CD14-positive monocyte (primary cell): Measurements from ENCODE around the gene LRRC3. TPM values are rescaled to one million over a fixed set of nuclear protein-coding genes. Genes with fewer than 3 reads are reported as not detected.

Experiments used
- DNase-seq, 3 donors: peaks; one replicate each; pipeline ENCODE4 v3.0.0-alpha.2; 2011 to 2022
- H2AFZ ChIP-seq: 2 replicates; pipeline ENCODE4 v1.6.0; 2012; ENCODE audit warnings: mild to moderate bottlenecking, low read depth, low read length, inconsistent platforms; ENCODE audit not compliant: insufficient read depth, poor library complexity, severe bottlenecking
- H3K27ac ChIP-seq, 2 donors: 1 replicate in 1 of 2; 2 replicates in 1 of 2; pipeline ENCODE4 v1.5.1; 2012 to 2013; ENCODE audit warnings: low read length in 2 of 2, control low read depth in 1 of 2, inconsistent platforms in 1 of 2, low read depth in 1 of 2, mild to moderate bottlenecking in 1 of 2
- H3K27me3 ChIP-seq, 2 donors: one replicate each; pipeline versions ENCODE4 v1.6.0 to v1.6.1; 2011 to 2013; ENCODE audit warnings: low read length in 2 of 2; ENCODE audit not compliant: control insufficient read depth in 2 of 2, insufficient read depth in 2 of 2
- H3K36me3 ChIP-seq, 2 donors: replicated peaks in 1 of 2; 1 replicate in 1 of 2; 2 replicates in 1 of 2; pipeline versions ENCODE4 v1.5.1 to v1.6.1; 2012 to 2013; ENCODE audit warnings: low read length in 2 of 2, control low read depth in 1 of 2, inconsistent platforms in 1 of 2, mild to moderate bottlenecking in 1 of 2; ENCODE audit not compliant: insufficient read depth in 2 of 2, control insufficient read depth in 1 of 2
- H3K4me1 ChIP-seq, 2 donors: 1 replicate in 1 of 2; 2 replicates in 1 of 2; pipeline versions ENCODE4 v1.5.1 to v1.6.1; 2012 to 2013; ENCODE audit warnings: low read length in 2 of 2, control low read depth in 1 of 2, inconsistent platforms in 1 of 2, mild to moderate bottlenecking in 1 of 2, moderate library complexity in 1 of 2; ENCODE audit not compliant: insufficient read depth in 2 of 2, control insufficient read depth in 1 of 2
- H3K4me2 ChIP-seq: replicated peaks from 2 replicates; pipeline ENCODE3; 2012; ENCODE audit warnings: low read length, moderate library complexity, mild to moderate bottlenecking; ENCODE audit not compliant: poor library complexity, severe bottlenecking; ENCODE audit errors: extremely low read depth
- H3K4me3 ChIP-seq, 3 experiments: fragments of 200-600 bp in 1 of 3; sonication (generic) in 1 of 3; replicated peaks in 1 of 3; 1 replicate in 2 of 3; 2 replicates in 1 of 3; pipeline ENCODE4 v1.5.1; 2011 to 2013; ENCODE audit warnings: low read length in 3 of 3, mild to moderate bottlenecking in 3 of 3, control low read depth in 2 of 3, low read depth in 2 of 3, inconsistent platforms in 1 of 3, moderate library complexity in 1 of 3
- H3K79me2 ChIP-seq: 2 replicates; pipeline ENCODE4 v1.6.0; 2012; ENCODE audit warnings: mild to moderate bottlenecking, control low read depth, inconsistent platforms, low read length, moderate library complexity; ENCODE audit not compliant: insufficient read depth
- H3K9ac ChIP-seq: 2 replicates; pipeline ENCODE4 v1.6.0; 2017; ENCODE audit warnings: low read length, mild to moderate bottlenecking; ENCODE audit not compliant: insufficient read depth, poor library complexity, severe bottlenecking
- H3K9me3 ChIP-seq, 2 donors: replicated peaks in 1 of 2; 1 replicate in 1 of 2; 2 replicates in 1 of 2; pipeline versions ENCODE4 v1.5.1 to v1.6.1; 2012 to 2013; ENCODE audit warnings: low read length in 2 of 2, control low read depth in 1 of 2; ENCODE audit not compliant: control insufficient read depth in 1 of 2, insufficient read depth in 1 of 2
- H4K20me1 ChIP-seq: 2 replicates; pipeline ENCODE4 v1.6.0; 2012; ENCODE audit warnings: mild to moderate bottlenecking, low read length, control low read depth, moderate library complexity; ENCODE audit not compliant: insufficient read depth
- H3K27ac Mint-ChIP-seq, 7 donors: one replicate each; pipeline ENCODE4 v1.8.0; 2020; ENCODE audit warnings: mild to moderate bottlenecking in 7 of 7, mixed read lengths in 7 of 7, moderate library complexity in 6 of 7, inconsistent platforms in 2 of 7
- H3K27me3 Mint-ChIP-seq, 3 donors: one replicate each; pipeline ENCODE4 v1.8.0; 2021 to 2022; ENCODE audit warnings: low read depth in 3 of 3, mild to moderate bottlenecking in 3 of 3, mixed read lengths in 3 of 3, moderate library complexity in 3 of 3, inconsistent platforms in 1 of 3
- H3K36me3 Mint-ChIP-seq, 2 donors: one replicate each; pipeline ENCODE4 v1.8.0; 2020; ENCODE audit warnings: mixed read lengths in 2 of 2, inconsistent platforms in 1 of 2, mild to moderate bottlenecking in 1 of 2
- H3K4me1 Mint-ChIP-seq: one replicate; pipeline ENCODE4 v1.8.0; 2020; ENCODE audit warnings: mild to moderate bottlenecking, mixed read lengths
- H3K4me3 Mint-ChIP-seq, 2 donors: one replicate each; pipeline ENCODE4 v1.8.0; 2020; ENCODE audit warnings: mild to moderate bottlenecking in 2 of 2, mixed read lengths in 2 of 2, moderate library complexity in 1 of 2
- H3K9me3 Mint-ChIP-seq, 7 donors: one replicate each; pipeline ENCODE4 v1.8.0; 2020 to 2022; ENCODE audit warnings: mixed read lengths in 7 of 7, mild to moderate bottlenecking in 6 of 7, moderate library complexity in 6 of 7, inconsistent platforms in 2 of 7
- WGBS: methylation state at CpG from one replicate; pipeline ENCODE4 v1.1.5; 2013; ENCODE audit warnings: missing lambda C conversion rate; ENCODE audit not compliant: insufficient coverage; 5-methylcytosine and 5-hydroxymethylcytosine counted together
- intact Hi-C, 2 donors: fragments of 100-400 bp; cut with micrococcal nuclease; formaldehyde crosslinking; loops; one replicate each; pipeline versions ENCODE4 v1.15.0 to v1.15.1; 2023
- polyA plus RNA-seq, 3 donors: library from polyadenylated mRNA; depleted of rRNA in 1 of 3; unstranded in 2 of 3; stranded (reverse) in 1 of 3; fragments of 300-500 nt in 2 of 3; fragments of >200 nt in 1 of 3; fragmentation: Illumina TruSeq in 2 of 3; gene quantifications; 1 replicate in 2 of 3; 2 replicates in 1 of 3; pipeline ENCODE4 v1.2.3, GENCODE V29; 2012 to 2021
- TF ChIP-seq, protein P1 (sequence below): fragments of 200-600 bp; IDR thresholded peaks from one replicate; pipeline ENCODE4 v1.8.0; 2022; ENCODE audit warnings: antibody characterized with exemption, mild to moderate bottlenecking

LRRC3 gene
- polyA plus RNA-seq, 3 donors: 0.30 to 0.59 (median 0.41) TPM

DNA sequence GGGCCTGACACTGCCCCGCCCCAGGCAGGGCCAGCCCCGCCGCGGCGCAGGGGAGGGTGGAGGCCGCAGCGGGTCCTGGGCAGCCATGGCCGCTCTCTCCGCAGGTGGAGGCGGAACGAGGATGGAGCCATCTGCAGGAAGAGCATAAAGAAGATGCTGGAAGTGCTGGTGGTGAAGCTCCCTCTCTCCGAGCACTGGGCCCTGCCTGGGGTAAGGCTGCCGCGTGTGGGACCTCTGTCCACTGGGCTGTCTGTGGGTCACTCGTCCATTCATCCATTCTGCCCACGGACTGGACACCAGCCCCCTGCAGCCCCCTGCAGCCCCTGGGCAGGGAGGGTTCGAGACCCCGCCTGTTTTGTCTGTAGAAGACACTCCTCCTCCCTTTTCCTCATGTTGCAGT is 18.4 kb upstream of the LRRC3 start:
- intact Hi-C loops: no loop called here
- Histone ChIP-seq H4K20me1 (peaks cover 13% of the 10 kb centered on the region), H3K4me1 (no peaks in the 10 kb centered on the region), H3K27ac (no peak overlapping the region), H3K79me2 (no peaks in the 10 kb centered on the region), H3K4me3 (no peak overlapping the region), H3K36me3 (peaks cover 96 to 98% of the 10 kb centered on the region in 2 donors), H3K4me2 (no peak overlapping the region), H3K9me3 (no peaks in the 10 kb centered on the region), H3K9ac (no peak overlapping the region), H2AFZ (no peak overlapping the region), H3K27me3 (no peaks in the 10 kb centered on the region)
- no peaks in the 10 kb centered on the region for H3K4me1 Mint-ChIP-seq
- peaks cover 75 to 94% of the 10 kb centered on the region in 2 donors for H3K36me3 Mint-ChIP-seq
- DNase-seq: no peak
- H3K9me3 Mint-ChIP-seq: peaks cover 0 to 6% (median 0%) of the 10 kb centered on the region in 7 donors
- no peaks in the 10 kb centered on the region for H3K27me3 Mint-ChIP-seq
- H3K27ac Mint-ChIP-seq: no peak overlapping the region
- 91% methylated on average over 11 of the region's 18 CpGs for WGBS
- no peak overlapping the region for H3K4me3 Mint-ChIP-seq
- TF ChIP-seq, protein P1, sequence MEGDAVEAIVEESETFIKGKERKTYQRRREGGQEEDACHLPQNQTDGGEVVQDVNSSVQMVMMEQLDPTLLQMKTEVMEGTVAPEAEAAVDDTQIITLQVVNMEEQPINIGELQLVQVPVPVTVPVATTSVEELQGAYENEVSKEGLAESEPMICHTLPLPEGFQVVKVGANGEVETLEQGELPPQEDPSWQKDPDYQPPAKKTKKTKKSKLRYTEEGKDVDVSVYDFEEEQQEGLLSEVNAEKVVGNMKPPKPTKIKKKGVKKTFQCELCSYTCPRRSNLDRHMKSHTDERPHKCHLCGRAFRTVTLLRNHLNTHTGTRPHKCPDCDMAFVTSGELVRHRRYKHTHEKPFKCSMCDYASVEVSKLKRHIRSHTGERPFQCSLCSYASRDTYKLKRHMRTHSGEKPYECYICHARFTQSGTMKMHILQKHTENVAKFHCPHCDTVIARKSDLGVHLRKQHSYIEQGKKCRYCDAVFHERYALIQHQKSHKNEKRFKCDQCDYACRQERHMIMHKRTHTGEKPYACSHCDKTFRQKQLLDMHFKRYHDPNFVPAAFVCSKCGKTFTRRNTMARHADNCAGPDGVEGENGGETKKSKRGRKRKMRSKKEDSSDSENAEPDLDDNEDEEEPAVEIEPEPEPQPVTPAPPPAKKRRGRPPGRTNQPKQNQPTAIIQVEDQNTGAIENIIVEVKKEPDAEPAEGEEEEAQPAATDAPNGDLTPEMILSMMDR: no peak

DNA sequence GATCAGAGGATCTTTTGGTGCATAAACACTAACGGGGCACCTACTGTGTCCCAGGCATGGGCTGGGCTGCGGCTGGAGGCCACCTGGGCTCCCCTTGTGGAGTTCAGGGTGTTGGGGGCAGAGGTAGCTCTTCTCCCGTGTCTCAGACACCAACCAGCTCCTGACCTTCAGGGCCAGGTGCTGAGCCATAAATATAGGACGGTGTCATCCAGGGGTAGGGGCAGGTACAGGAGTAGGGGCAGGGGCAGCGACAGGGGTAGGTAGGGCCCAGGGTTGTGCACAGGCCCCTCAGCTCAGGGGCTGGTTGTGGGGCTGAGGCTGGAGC is 18.0 kb upstream of the LRRC3 start:
- WGBS: 96% methylated on average over 4 of the region's 5 CpGs
- Histone ChIP-seq H3K4me1 (no peaks in the 10 kb centered on the region), H3K27ac (no peak overlapping the region), H3K79me2 (no peaks in the 10 kb centered on the region), H3K4me2 (no peak overlapping the region), H3K27me3 (no peaks in the 10 kb centered on the region), H4K20me1 (peaks cover 13% of the 10 kb centered on the region), H3K36me3 (peaks cover 96 to 98% of the 10 kb centered on the region in 2 donors), H2AFZ (no peak overlapping the region), H3K9me3 (no peaks in the 10 kb centered on the region), H3K4me3 (no peak overlapping the region), H3K9ac (no peak overlapping the region)
- no peaks in the 10 kb centered on the region for H3K27me3 Mint-ChIP-seq
- TF ChIP-seq, protein P1: no peak
- no peak overlapping the region for H3K4me3 Mint-ChIP-seq
- H3K9me3 Mint-ChIP-seq: peaks cover 0 to 6% (median 0%) of the 10 kb centered on the region in 7 donors
- H3K36me3 Mint-ChIP-seq: peaks cover 74 to 94% of the 10 kb centered on the region in 2 donors
- intact Hi-C loops: no loop called here
- DNase-seq: no peak
- no peak overlapping the region for H3K27ac Mint-ChIP-seq
- H3K4me1 Mint-ChIP-seq: no peaks in the 10 kb centered on the region
